ENCODE results near the gene BRWD1.
"Not testable (repeated sequence)": the region's sequence is repeated elsewhere in the genome, so short reads cannot be mapped to it uniquely, and the experiment has no call there.

BRWD1 gene

GRCh38 chr21:39296891-39297290 is 16.5 kb downstream of the BRWD1 start:
- no peak for FAIRE-seq
- no peak for DNase-seq (ENCODE audit: insufficient read length, low spot score)

DNA sequence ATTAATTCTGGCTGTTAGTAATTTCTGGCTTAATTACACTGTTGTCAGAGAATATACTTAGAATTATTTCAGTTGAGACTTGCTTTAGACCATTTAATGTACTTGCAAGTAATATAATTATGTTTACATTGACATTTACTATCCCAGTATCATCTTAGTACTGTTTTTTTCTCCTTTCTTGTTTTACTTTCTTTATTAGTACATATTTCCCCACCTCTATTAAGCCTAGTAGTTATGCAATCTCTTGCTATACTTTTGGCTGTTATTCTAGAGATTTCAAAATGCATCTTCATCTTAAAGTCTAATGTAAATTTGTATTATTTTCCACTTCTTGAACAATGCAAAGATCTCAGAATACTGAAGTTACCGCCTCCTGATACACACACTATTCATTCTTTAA is 24.4 kb downstream of the BRWD1 start:
- DNase-seq (ENCODE audit: insufficient read length, low spot score), result no peak
- FAIRE-seq, result no peak

DNA sequence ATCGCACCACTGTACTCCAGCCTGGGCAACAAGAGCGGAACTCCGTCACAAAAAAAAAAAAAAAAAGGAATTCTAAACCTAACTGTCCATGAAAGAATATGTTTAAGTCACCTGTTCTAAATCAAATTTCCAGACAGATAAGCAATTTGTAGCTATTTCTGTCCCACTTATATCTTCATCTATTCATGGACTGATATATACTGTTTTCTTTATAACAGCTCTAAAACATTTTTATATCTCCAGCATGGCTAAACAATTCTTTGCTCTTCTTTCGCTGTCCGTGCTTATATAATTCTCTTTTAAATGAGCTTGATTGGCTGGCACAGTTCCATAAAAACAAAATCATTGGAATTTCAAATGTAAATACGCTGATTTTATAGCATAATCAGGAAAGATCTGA is 30.5 kb downstream of the BRWD1 start:
- no peak for DNase-seq (ENCODE audit: insufficient read length, low spot score)
- no peak for FAIRE-seq

GRCh38 chr21:39281853-39282252 is 31.6 kb downstream of the BRWD1 start:
- no peak for DNase-seq (ENCODE audit: insufficient read length, low spot score)
- no peak for FAIRE-seq

GRCh38 chr21:39281207-39281606 is 32.2 kb downstream of the BRWD1 start:
- no peak for FAIRE-seq
- no peak for DNase-seq (ENCODE audit: insufficient read length, low spot score)

DNA sequence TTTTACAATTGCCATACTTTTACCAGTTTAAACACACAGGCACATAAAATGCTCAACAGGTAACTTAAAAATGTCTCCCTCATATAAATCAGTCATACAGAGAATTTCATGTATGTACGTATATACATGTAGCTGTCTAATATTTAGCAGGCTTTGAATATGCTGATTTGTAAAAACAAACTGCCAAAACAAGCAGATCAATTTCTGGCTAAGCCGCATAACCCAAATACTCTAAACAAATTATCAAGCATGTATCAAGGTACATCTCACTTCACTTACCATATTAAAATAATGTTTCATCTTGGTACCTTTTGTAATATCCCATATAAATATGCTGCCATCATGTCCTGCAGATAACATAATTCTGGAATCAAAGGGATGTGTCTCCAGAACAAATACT is 43.8 kb downstream of the BRWD1 start:
- FAIRE-seq (no peak), DNase-seq (ENCODE audit: insufficient read length, low spot score) (no peak)

- FAIRE-seq, result no peak
- no peak for DNase-seq (ENCODE audit: insufficient read length, low spot score)
Observed at GRCh38 chr21:39265603-39266002, 47.8 kb downstream of the BRWD1 start.

DNA sequence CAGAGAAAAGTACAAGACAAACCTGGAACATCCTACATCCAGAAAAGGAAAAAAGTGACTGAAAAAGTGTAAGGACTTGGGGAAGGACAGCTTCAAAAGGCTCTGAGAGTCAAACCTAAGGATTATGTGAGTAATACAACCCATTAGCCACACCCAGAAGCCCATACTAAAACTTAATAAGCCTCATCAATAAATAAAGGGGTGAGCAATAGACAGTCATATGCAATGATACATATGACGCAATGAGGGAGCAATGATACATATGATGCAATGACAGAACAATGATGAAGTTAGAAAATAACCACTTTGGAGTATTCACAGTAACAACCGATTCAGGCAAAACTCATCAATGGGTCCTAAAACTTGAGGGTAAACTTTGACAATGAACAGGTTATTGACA is 50.1 kb downstream of the BRWD1 start:
- no peak for DNase-seq (ENCODE audit: insufficient read length, low spot score)
- FAIRE-seq, result no peak

DNA sequence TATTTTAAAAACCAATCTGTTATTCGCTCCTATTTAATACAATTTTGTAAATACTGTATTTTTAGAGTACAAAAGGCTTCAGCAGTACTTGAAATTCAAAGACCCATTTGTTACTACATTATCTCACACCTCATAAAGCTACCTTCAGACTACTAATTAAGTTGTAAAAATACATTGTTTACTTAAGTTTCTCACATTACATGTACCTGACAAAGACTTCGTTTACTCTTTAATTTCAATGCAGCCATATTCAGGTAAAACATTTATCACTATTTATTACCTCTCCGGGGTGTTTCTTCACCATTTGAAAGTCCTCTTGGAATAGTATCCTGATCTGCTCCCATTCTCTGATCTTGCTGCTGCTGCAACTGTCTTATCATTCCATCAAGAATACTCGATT is 55.2 kb downstream of the BRWD1 start:
- FAIRE-seq, result no peak
- no peak for DNase-seq (ENCODE audit: insufficient read length, low spot score)

- no peak for DNase-seq (ENCODE audit: insufficient read length, low spot score)
- FAIRE-seq, result no peak
Observed at GRCh38 chr21:39251326-39251725, 62.1 kb downstream of the BRWD1 start.

DNA sequence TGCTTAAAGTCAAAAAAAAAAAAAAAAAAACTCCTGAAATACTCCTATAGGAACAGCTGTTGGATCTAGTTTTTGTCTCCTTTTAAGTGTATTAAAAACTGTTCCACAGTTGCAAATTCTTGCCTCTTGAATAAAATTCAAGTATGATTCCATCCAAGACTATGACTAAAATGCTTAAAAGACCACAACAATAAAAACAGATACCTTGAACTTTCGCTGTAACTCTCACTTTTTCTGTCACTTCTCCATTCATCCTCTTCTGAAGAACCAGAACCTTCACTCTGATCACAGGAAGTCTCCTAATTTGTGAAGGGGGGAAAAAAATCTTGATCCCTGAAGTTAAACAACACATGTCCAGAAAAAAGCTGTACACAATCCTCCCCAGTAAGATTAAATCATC is 75.2 kb downstream of the BRWD1 start:
- FAIRE-seq (no peak), DNase-seq (ENCODE audit: insufficient read length, low spot score) (no peak)

GRCh38 chr21:39232861-39233291 is 80.6 kb downstream of the BRWD1 start:
- DNase-seq (ENCODE audit: insufficient read length, low spot score) (no peak), FAIRE-seq (no peak)

GRCh38 chr21:39224930-39225329 is 88.5 kb downstream of the BRWD1 start:
- DNase-seq (ENCODE audit: insufficient read length, low spot score) (no peak), FAIRE-seq (no peak)

GRCh38 chr21:39221997-39222486 is 91.4 kb downstream of the BRWD1 start:
- FAIRE-seq (no peak), DNase-seq (ENCODE audit: insufficient read length, low spot score) (no peak)

DNA sequence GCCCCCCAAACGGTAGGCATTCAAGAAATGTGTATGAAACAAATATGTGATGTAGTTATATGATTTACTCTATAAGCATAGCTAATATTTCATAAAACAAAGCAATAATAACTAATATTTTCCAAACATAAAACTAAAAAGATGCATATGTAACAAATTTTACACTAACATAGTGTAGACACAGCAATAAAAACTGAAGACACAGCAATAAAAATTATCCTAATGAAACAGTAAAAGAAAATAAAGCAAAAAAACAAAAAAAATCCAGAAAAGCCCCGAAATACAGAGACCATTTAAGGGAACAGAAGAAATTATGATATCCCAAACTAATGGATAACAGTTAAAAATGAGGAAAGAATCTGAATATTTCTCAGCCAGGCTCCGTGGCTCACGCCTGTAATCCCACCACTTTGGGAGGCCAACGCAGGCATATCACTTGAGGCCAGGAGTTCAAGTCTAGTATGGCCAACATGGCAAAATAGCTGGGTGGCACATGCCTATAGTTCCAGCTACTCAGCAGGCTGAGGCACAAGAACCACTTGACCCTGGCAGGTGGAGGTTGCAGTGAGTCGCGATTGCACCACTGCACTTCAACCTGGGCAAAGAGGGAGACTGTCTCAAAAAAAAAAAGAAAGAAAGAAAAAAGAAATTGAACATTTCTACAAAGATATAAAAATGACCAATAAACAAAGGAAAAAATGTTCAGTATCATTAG is 92.0 kb downstream of the BRWD1 start:
- FAIRE-seq, result no peak
- no peak for DNase-seq (ENCODE audit: insufficient read length, low spot score)

- FAIRE-seq, result not testable (repeated sequence)
Observed at GRCh38 chr21:39220875-39221274, 92.6 kb downstream of the BRWD1 start.

DNA sequence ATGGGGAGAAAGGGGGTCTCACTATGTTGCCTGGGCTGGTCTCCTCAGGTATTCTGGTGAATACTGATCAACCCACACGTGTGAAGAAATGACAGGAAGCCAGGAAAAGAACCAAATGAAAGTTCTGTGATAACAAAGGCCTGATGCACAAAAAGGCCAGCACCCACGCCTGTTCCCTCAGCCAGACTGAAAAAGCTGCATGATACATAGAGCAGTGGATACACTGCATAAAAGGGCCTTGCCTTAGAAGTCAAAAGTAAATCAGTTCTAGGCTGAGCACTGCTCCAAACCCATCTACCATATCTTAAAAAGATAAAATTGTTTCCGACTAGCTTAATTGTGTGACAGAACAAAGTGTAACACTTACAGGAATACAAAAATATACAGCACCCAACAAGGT is 93.3 kb downstream of the BRWD1 start:
- FAIRE-seq, result no peak

More at GRCh38 chr21:39220875-39221274, 92.6 kb downstream of the BRWD1 start:
- DNase-seq (ENCODE audit: insufficient read length, low spot score), result not testable (repeated sequence)

DNA sequence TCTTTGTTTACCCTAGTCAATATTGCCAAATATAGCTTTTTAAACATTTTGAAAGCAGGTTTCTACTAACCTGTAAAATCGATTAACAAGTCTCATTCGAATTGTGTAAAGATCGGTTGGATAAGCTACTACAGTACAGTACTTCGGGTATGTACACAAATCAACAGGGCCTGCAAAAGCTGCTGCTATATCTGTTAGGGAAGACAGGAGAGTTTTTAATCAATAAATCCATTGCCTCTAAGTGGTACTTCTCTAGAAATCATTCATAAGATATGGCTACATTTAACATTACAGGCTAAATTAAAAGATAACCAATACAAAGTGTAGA is 95.4 kb downstream of the BRWD1 start:
- DNase-seq (ENCODE audit: insufficient read length, low spot score) (no peak), FAIRE-seq (no peak)

More for the DNA sequence above, 93.3 kb downstream of the BRWD1 start:
- DNase-seq (ENCODE audit: insufficient read length, low spot score), result no peak

- FAIRE-seq (no peak), DNase-seq (ENCODE audit: insufficient read length, low spot score) (no peak)
Observed at GRCh38 chr21:39217356-39218081, 95.9 kb downstream of the BRWD1 start.

DNA sequence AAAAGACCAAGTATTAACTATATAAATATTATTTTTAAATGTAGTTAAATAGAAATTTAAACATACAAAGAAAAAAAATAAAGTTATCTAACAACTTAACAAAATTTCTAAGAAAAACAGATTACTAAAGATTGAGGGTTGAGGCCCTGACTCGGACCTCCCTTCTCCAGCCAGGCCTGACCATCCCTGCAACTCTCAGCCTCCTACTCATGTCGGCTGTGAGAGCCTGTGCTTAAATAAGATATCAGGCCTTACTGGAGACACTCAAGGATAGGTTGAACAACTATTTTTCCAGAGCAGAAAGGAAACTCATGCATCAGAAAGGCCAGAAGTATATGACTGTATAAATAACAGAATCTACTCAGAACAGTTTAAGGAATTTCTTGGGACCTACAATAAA is 97.1 kb downstream of the BRWD1 start:
- DNase-seq (ENCODE audit: insufficient read length, low spot score) (no peak), FAIRE-seq (no peak)

GRCh38 chr21:39215078-39215477 is 98.4 kb downstream of the BRWD1 start:
- DNase-seq (ENCODE audit: insufficient read length, low spot score) (no peak), FAIRE-seq (no peak)

DNA sequence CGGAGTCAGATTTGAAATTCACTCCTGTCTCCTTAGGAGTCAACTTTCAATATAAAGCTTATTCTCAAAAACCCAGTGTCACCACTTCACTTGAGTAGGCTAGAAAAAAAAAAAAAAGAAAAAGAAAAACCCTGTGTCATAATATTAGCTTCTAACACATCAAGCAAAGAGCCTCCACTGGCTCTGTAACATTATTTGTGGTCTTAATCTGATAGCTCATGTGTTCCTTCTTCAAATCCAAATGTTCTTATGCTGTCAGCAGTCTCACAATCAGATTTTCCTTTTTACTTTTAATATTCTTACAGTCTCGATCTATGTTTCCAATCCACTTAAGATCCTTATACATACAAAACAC is 104.1 kb downstream of the BRWD1 start:
- FAIRE-seq (no peak), DNase-seq (ENCODE audit: insufficient read length, low spot score) (no peak)

Data from HTR-8/SVneo (cell line).